GM04504 (cell line): ENCODE measurements around the gene MYCN.
"Not testable (repeated sequence)": the region's sequence is repeated elsewhere in the genome, so short reads cannot be mapped to it uniquely, and the experiment has no call there.

Experiments used
- DNase-seq: peaks from one replicate; pipeline ENCODE4 v3.0.0-alpha.2; 2012; ENCODE audit warnings: low read depth

Gene MYCN

GRCh38 chr2:15907461-15908324 is 32.7 kb upstream of the MYCN start:
- no peak for DNase-seq

GRCh38 chr2:15908371-15908770 is 32.0 kb upstream of the MYCN start:
- no peak for DNase-seq

- no peak for DNase-seq
These were observed 31.2 kb upstream of the MYCN start for GRCh38 chr2:15909157-15909556.

GRCh38 chr2:15909736-15910135 is 30.6 kb upstream of the MYCN start:
- DNase-seq, result no peak

GRCh38 chr2:15911270-15911669 is 29.1 kb upstream of the MYCN start:
- DNase-seq, result not testable (repeated sequence)

- no peak for DNase-seq
These were observed 28.7 kb upstream of the MYCN start for GRCh38 chr2:15911686-15912085.

- no peak for DNase-seq
These were observed 28.1 kb upstream of the MYCN start for GRCh38 chr2:15912203-15912602.

GRCh38 chr2:15913146-15913545 is 27.2 kb upstream of the MYCN start:
- no peak for DNase-seq

- DNase-seq, result no peak
These were observed 25.6 kb upstream of the MYCN start for GRCh38 chr2:15914596-15915385.

GRCh38 chr2:15915546-15915945 is 24.8 kb upstream of the MYCN start:
- DNase-seq, result not testable (repeated sequence)

- no peak for DNase-seq
These were observed 24.0 kb upstream of the MYCN start for GRCh38 chr2:15916336-15916735.

GRCh38 chr2:15918761-15919356 is 21.5 kb upstream of the MYCN start:
- DNase-seq, result no peak

- no peak for DNase-seq
These were observed 20.5 kb upstream of the MYCN start for GRCh38 chr2:15919716-15920434.

GRCh38 chr2:15920696-15921095 is 19.7 kb upstream of the MYCN start:
- no peak for DNase-seq

- no peak for DNase-seq
These were observed 16.8 kb upstream of the MYCN start for GRCh38 chr2:15923597-15923996.

- no peak for DNase-seq
These were observed 14.5 kb upstream of the MYCN start for GRCh38 chr2:15925819-15926218.

- no peak for DNase-seq
These were observed 14.1 kb upstream of the MYCN start for GRCh38 chr2:15926252-15926651.

GRCh38 chr2:15927551-15928218 is 12.7 kb upstream of the MYCN start:
- DNase-seq, result no peak

GRCh38 chr2:15929008-15929407 is 11.3 kb upstream of the MYCN start:
- not testable (repeated sequence) for DNase-seq

GRCh38 chr2:15929861-15930260 is 10.5 kb upstream of the MYCN start:
- DNase-seq, result no peak

GRCh38 chr2:15930589-15931318 is 9.6 kb upstream of the MYCN start:
- no peak for DNase-seq
